Heart left ventricle (tissue), 16 donors: ENCODE data around the gene SLC17A7. TPM values are rescaled to one million over a fixed set of nuclear protein-coding genes. Genes with fewer than 3 reads are reported as not detected.
A peak's percentile ranks its signal among the peaks of the same experiment; 100 is the strongest.

ENCODE experiments used
- ATAC-seq, 4 donors: fragments of 200-7000 bp; cut with Tn5 transposase; one replicate each; pipeline ENCODE4 v1.9.1; 2020 to 2022; ENCODE audit warnings: moderate library complexity in 4 of 4, mild to moderate bottlenecking in 3 of 4, moderate number of reproducible peaks in 1 of 4
- DNase-seq, 5 donors: peaks; one replicate each; pipeline ENCODE4 v3.0.0-alpha.2; 2020
- H3K27ac ChIP-seq, 12 donors: fragments of 200-600 bp; sonication (generic) in 4 of 12; one replicate each; pipeline versions ENCODE4 v1.5.0 to v1.8.0; 2016 to 2022; ENCODE audit warnings: mild to moderate bottlenecking in 2 of 12
- H3K27me3 ChIP-seq, 9 donors: fragments of 200-600 bp; sonication (generic) in 2 of 9; one replicate each; pipeline versions ENCODE4 v1.5.1 to v1.8.0; 2016 to 2022; ENCODE audit warnings: mild to moderate bottlenecking in 3 of 9
- H3K36me3 ChIP-seq, 9 donors: fragments of 200-600 bp; sonication (generic) in 2 of 9; one replicate each; pipeline versions ENCODE4 v1.5.0 to v1.8.0; 2018 to 2022; ENCODE audit warnings: mild to moderate bottlenecking in 2 of 9
- H3K4me1 ChIP-seq, 12 donors: fragments of 200-600 bp; sonication (generic) in 4 of 12; one replicate each; pipeline versions ENCODE4 v1.5.0 to v1.8.0; 2016 to 2022; ENCODE audit warnings: mild to moderate bottlenecking in 3 of 12
- H3K4me3 ChIP-seq, 12 donors: fragments of 200-600 bp; sonication (generic) in 4 of 12; one replicate each; pipeline versions ENCODE4 v1.5.0 to v1.8.0; 2017 to 2022; ENCODE audit warnings: mild to moderate bottlenecking in 9 of 12, moderate library complexity in 4 of 12
- H3K9me3 ChIP-seq, 12 donors: fragments of 200-600 bp; sonication (generic) in 4 of 12; one replicate each; pipeline versions ENCODE4 v1.5.0 to v1.8.0; 2016 to 2022; ENCODE audit warnings: mild to moderate bottlenecking in 1 of 12
- CTCF ChIP-seq, 12 donors: fragments of 200-600 bp; sonication (generic) in 4 of 12; IDR thresholded peaks; one replicate each; pipeline versions ENCODE4 v1.5.0 to v1.8.0; 2018 to 2022; ENCODE audit warnings: antibody characterized with exemption in 12 of 12, mild to moderate bottlenecking in 5 of 12
- POLR2A ChIP-seq, 2 donors: fragments of 450-650 bp; IDR thresholded peaks; one replicate each; pipeline ENCODE4 v1.6.1; 2017; ENCODE audit warnings: antibody characterized with exemption in 2 of 2, mild to moderate bottlenecking in 2 of 2, moderate library complexity in 2 of 2
- WGBS, 4 donors: extraction: QIAGEN DNeasy Blood & Tissue Kit in 2 of 4; methylation state at CpG; one replicate each; pipeline versions ENCODE4 v1.1.5 to v1.1.7; 2013 to 2018; 5-methylcytosine and 5-hydroxymethylcytosine counted together
- intact Hi-C, 10 donors: fragments of 100-400 bp; cut with DNase I; formaldehyde crosslinking; loops; one replicate each; pipeline versions ENCODE4 v1.11.1 to v1.14.2; 2022
- polyA plus RNA-seq, 2 donors: library from polyadenylated mRNA; stranded (reverse); fragments of 200-250 nt; gene quantifications; one replicate each; pipeline ENCODE4 v1.2.3, GENCODE V29; 2013
- total RNA-seq, 9 donors: library from RNA; depleted of rRNA in 2 of 9; stranded (reverse); fragments of >200 nt in 2 of 9; fragmentation: NEBNext Ultra II Directional in 3 of 9; extraction: Animal tissue kit (Norgen Biotek cat#: 25700) in 3 of 9; gene quantifications; one replicate each; pipeline versions ENCODE4 v1.1.0 to v1.2.4, GENCODE V29; 2016 to 2023
- donor health status: ischemic (EF 13 %, LVEDD 7.1; RV severe dilation, severe dysfunction).
- donor health status: healthy with polysubstance abuse.
- donor health status: DM: no; HTN: yes; CAD: no.
- donor health status: DM: no; HTN: no; CAD: no.
- donor health status: ischemic (EF 25% LVEDD 6.9; RV normal size, moderate dysfunction).
- donor health status: ischemic (EF 25% LVEDD 5.7; RV mildly dilated, moderate dysfunction).
- donor health status: healthy.
- donor health status: DM: yes; HTN: yes; CAD: no.
- donor health status: ischemic (EF 35%, LVEDD 5.7; RV mildly dilated, moderate dysfunction).
- donor health status: nonischemic (EF 11% LVEDD 7.7; RV severe dilation, severe dysfunction).
- donor health status: DM: yes; HTN: yes; CAD: no.
- donor health status: PGD.
- donor health status: ischemic (EF 29% LVEDD 5.4; RV normal size, mild dysfunction).
- donor health status: nonischemic (EF 23%, LVEDD 6.1; RV moderate dilation, normal function).

The SLC17A7 gene
- total and polyA plus RNA-seq, 11 donors: 0.46 to 1.6 (median 0.89) TPM

- no peaks in the 10 kb centered on the region for H3K27me3 ChIP-seq
- peak overlapping the region in 11 of 12 donors; percentile 67 to 93 (median 82) for H3K27ac ChIP-seq
- no peaks in the 10 kb centered on the region for H3K9me3 ChIP-seq
- intact Hi-C loops: loop anchor here in 3 of 10 donors (1.0 to 2.0 kb wide), 3 partner anchors 9 to 34 kb away; partner anchors contain the start of genes RPS11 (in 2 of the 3) and ALDH16A1 (in 1 of the 3)
- WGBS, 4 donors: 64 to 92% (median 66%) methylated on average over 14 to 23 of the region's 23 CpGs
- DNase-seq (no peak), ATAC-seq (no peak)
- H3K4me3 ChIP-seq: peak overlapping the region in 8 of 12 donors; percentile 29 to 98 (median 72)
- H3K4me1 ChIP-seq: peaks cover 6 to 42% (median 21%) of the 10 kb centered on the region in 12 donors
- peaks cover 3 to 60% (median 36%) of the 10 kb centered on the region in 9 donors for H3K36me3 ChIP-seq
- TF ChIP-seq CTCF (IDR thresholded peaks at IDR 0.05) (no peak), POLR2A (IDR thresholded peaks at IDR 0.05) (no peak)
These were observed 45.5 kb upstream of the SLC17A7 start for GRCh38 chr19:49486710-49487276.

GRCh38 chr19:49486232-49486631 is 44.9 kb upstream of the SLC17A7 start:
- no peak for DNase-seq
- intact Hi-C loops: loop anchor here in 1 of 10 donors (2.0 kb wide), 1 partner anchor 33 kb away; the partner anchor contains the start of gene ALDH16A1
- no peak for ATAC-seq
- Histone ChIP-seq H3K27me3 (no peaks in the 10 kb centered on the region), H3K27ac (peak overlapping the region in 2 of 12 donors; percentile 80 to 93), H3K36me3 (peaks cover 2 to 55% (median 30%) of the 10 kb centered on the region in 9 donors), H3K9me3 (no peaks in the 10 kb centered on the region), H3K4me3 (no peak overlapping the region), H3K4me1 (peaks cover 6 to 36% (median 21%) of the 10 kb centered on the region in 12 donors)
- 87 to 93% (median 91%) methylated on average over 7 of the region's 7 CpGs for WGBS, 4 donors
- TF ChIP-seq CTCF (IDR thresholded peaks at IDR 0.05) (no peak), POLR2A (IDR thresholded peaks at IDR 0.05) (no peak)

- H3K36me3 ChIP-seq: peaks cover 0 to 46% (median 4%) of the 10 kb centered on the region in 9 donors
- no peaks in the 10 kb centered on the region for H3K9me3 ChIP-seq
- no peak overlapping the region for H3K4me3 ChIP-seq
- WGBS, 4 donors: 84 to 89% (median 87%) methylated on average over 7 of the region's 7 CpGs
- H3K4me1 ChIP-seq: peaks cover 0 to 13% (median 1%) of the 10 kb centered on the region in 12 donors
- ATAC-seq (no peak), DNase-seq (no peak)
- no peaks in the 10 kb centered on the region for H3K27me3 ChIP-seq
- no peak overlapping the region for H3K27ac ChIP-seq
- TF ChIP-seq CTCF (IDR thresholded peaks at IDR 0.05) (no peak), POLR2A (IDR thresholded peaks at IDR 0.05) (no peak)
- intact Hi-C loops: no loop called here
These were observed 39.8 kb upstream of the SLC17A7 start for GRCh38 chr19:49481020-49481683.

GRCh38 chr19:49479975-49480628 is 38.8 kb upstream of the SLC17A7 start:
- ATAC-seq (no peak), DNase-seq (no peak)
- Histone ChIP-seq H3K4me3 (no peak overlapping the region), H3K27ac (no peak overlapping the region), H3K36me3 (peaks cover 0 to 36% (median 4%) of the 10 kb centered on the region in 9 donors), H3K27me3 (no peaks in the 10 kb centered on the region), H3K4me1 (peaks cover 0 to 21% (median 1%) of the 10 kb centered on the region in 12 donors), H3K9me3 (no peaks in the 10 kb centered on the region)
- 86 to 99% (median 95%) methylated on average over 14 of the region's 14 CpGs for WGBS, 4 donors
- TF ChIP-seq POLR2A (IDR thresholded peaks at IDR 0.05) (no peak), CTCF (IDR thresholded peaks at IDR 0.05) (no peak)
- intact Hi-C loops: no loop called here
